HepG2 (cell line): ENCODE data around the gene RETN. TPM values are rescaled to one million over a fixed set of nuclear protein-coding genes. Genes with fewer than 3 reads are reported as not detected.
A peak's percentile ranks its signal among the peaks of the same experiment; 100 is the strongest.

Experiments
- ATAC-seq: fragments of 200-7000 bp; cut with Tn5 transposase; 3 replicates; pipeline ENCODE4 v1.9.1; 2020; ENCODE audit warnings: mild to moderate bottlenecking, moderate library complexity
- BruUV-seq: library from RNA; stranded (reverse); fragments of 400-500 nt; replicated peaks from 2 replicates; lab custom pipeline; 2021; lab: Mats Ljungman, UMichigan
- CTCF ChIA-PET: fragments of 300-600 bp; formaldehyde crosslinking; extraction: SDS; loops from one replicate; lab custom pipeline; 2021; ENCODE audit warnings: low total read pairs, inconsistent platforms, low intra/inter-chr PET ratio; lab: Yijun Ruan, JAX
- POLR2A ChIA-PET: fragments of 350-600 bp; sonication (Branson Sonifier 250); formaldehyde crosslinking; loops from one replicate; lab custom pipeline; 2020; ENCODE audit warnings: antibody characterized with exemption, inconsistent platforms; lab: Yijun Ruan, JAX
- DNase-seq: peaks from one replicate; pipeline ENCODE4 v3.0.0-alpha.2; 2015; ENCODE audit warnings: low spot score
- FAIRE-seq: peaks from 3 replicates; lab custom pipeline; 2011; peaks lifted over from hg19 to GRCh38; lab: Jason Lieb, UNC
- H2AFZ ChIP-seq: one replicate; pipeline ENCODE4 v1.6.1; 2011; ENCODE audit warnings: low read length, inconsistent platforms
- H3K27ac ChIP-seq: fragments of 300-600 bp; 3 replicates; pipeline ENCODE4 v1.8.0; 2011; ENCODE audit warnings: mixed run types, mild to moderate bottlenecking, mixed read lengths, low read length, inconsistent platforms; ENCODE audit not compliant: insufficient read depth; ENCODE audit errors: extremely low read length
- H3K27me3 ChIP-seq, 2 experiments: fragments of 200-600 bp in 1 of 2; 2 replicates in 1 of 2; 3 replicates in 1 of 2; pipeline versions ENCODE4 v1.6.0 to v1.8.0; 2011; ENCODE audit warnings: low read length in 2 of 2, mild to moderate bottlenecking in 2 of 2, moderate library complexity in 2 of 2, inconsistent platforms in 1 of 2; ENCODE audit not compliant: insufficient read depth in 2 of 2, control insufficient read depth in 1 of 2
- H3K36me3 ChIP-seq, 2 experiments: fragments of 200-600 bp in 1 of 2; replicated peaks in 1 of 2; 2 replicates in 1 of 2; 3 replicates in 1 of 2; pipeline versions ENCODE4 v1.5.1 to v1.8.0; 2011; ENCODE audit warnings: low read length in 2 of 2, inconsistent platforms in 1 of 2; ENCODE audit not compliant: insufficient read depth in 2 of 2, control insufficient read depth in 1 of 2
- H3K4me1 ChIP-seq: 2 replicates; pipeline ENCODE4 v1.5.1; 2012; ENCODE audit warnings: low read length, inconsistent platforms; ENCODE audit not compliant: insufficient read depth
- H3K4me2 ChIP-seq: 2 replicates; pipeline ENCODE4 v1.6.0; 2011; ENCODE audit warnings: low read depth, low read length, inconsistent platforms
- H3K4me3 ChIP-seq, 3 experiments: fragments of 200-600 bp in 1 of 3; sonication (generic), shearing (Covaris generic) in 1 of 3; replicated peaks in 1 of 3; 2 replicates each; pipeline ENCODE4 v1.5.1; 2011 to 2016; ENCODE audit warnings: low read length in 3 of 3, inconsistent platforms in 2 of 3, low read depth in 2 of 3, mild to moderate bottlenecking in 2 of 3, control low read depth in 1 of 3, mixed read lengths in 1 of 3; ENCODE audit not compliant: insufficient read depth in 1 of 3
- H3K79me2 ChIP-seq: one replicate; pipeline ENCODE4 v1.6.1; 2011; ENCODE audit warnings: low read length, inconsistent platforms; ENCODE audit not compliant: insufficient read depth
- H3K9ac ChIP-seq: 2 replicates; pipeline ENCODE4 v1.6.0; 2011; ENCODE audit warnings: mild to moderate bottlenecking, low read depth, low read length, inconsistent platforms; ENCODE audit not compliant: insufficient read depth
- H3K9me3 ChIP-seq: 2 replicates; pipeline ENCODE4 v1.5.1; 2012; ENCODE audit warnings: mild to moderate bottlenecking, low read length
- H4K20me1 ChIP-seq: 2 replicates; pipeline ENCODE4 v1.6.0; 2011; ENCODE audit warnings: inconsistent platforms, mild to moderate bottlenecking, low read length, moderate library complexity; ENCODE audit not compliant: insufficient read depth
- HMG20B ChIP-seq: conservative IDR thresholded peaks from 2 replicates; pipeline ENCODE4 v1.6.1; 2016; ENCODE audit warnings: missing genetic modification reagents, missing compliant biosample characterization
- KAT2B ChIP-seq: fragments of 150-350 bp; IDR thresholded peaks from 2 replicates; pipeline ENCODE4 v1.6.1; 2014; ENCODE audit warnings: low read depth, low read length, borderline replicate concordance
- KAT7 ChIP-seq: IDR thresholded peaks from 2 replicates; pipeline ENCODE4 v1.6.1; 2018; ENCODE audit warnings: borderline replicate concordance, missing compliant biosample characterization
- NFIC ChIP-seq: IDR thresholded peaks from 2 replicates; pipeline ENCODE4 v1.6.1; 2012; ENCODE audit warnings: mild to moderate bottlenecking, low read length, inconsistent platforms
- NFYC ChIP-seq: IDR thresholded peaks from 2 replicates; pipeline ENCODE4 v1.6.1; 2016; ENCODE audit warnings: missing genetic modification reagents, missing compliant biosample characterization
- RARA ChIP-seq: IDR thresholded peaks from 2 replicates; pipeline ENCODE4 v1.6.1; 2016; ENCODE audit warnings: missing genetic modification reagents, missing compliant biosample characterization
- TSC22D2 ChIP-seq: sonication (generic); formaldehyde crosslinking; IDR thresholded peaks from 2 replicates; pipeline ENCODE4 v1.5.1; 2020; ENCODE audit warnings: missing genetic modification reagents, mild to moderate bottlenecking, borderline replicate concordance
- ZNF619 ChIP-seq: sonication (generic); formaldehyde crosslinking; IDR thresholded peaks from 2 replicates; pipeline ENCODE4 v1.4.0; 2020; ENCODE audit warnings: mild to moderate bottlenecking, missing genetic modification reagents
- ZNF674 ChIP-seq: sonication (generic); formaldehyde crosslinking; IDR thresholded peaks from 2 replicates; pipeline ENCODE4 v1.5.0; 2020; ENCODE audit warnings: low read depth, mild to moderate bottlenecking, missing genetic modification reagents
- ZNF746 ChIP-seq: sonication (generic); formaldehyde crosslinking; IDR thresholded peaks from 2 replicates; pipeline ENCODE4 v1.8.0; 2022; ENCODE audit warnings: mild to moderate bottlenecking, missing genetic modification reagents
- ZNF773 ChIP-seq: sonication (generic); formaldehyde crosslinking; IDR thresholded peaks from 2 replicates; pipeline ENCODE4 v1.4.0; 2020; ENCODE audit warnings: missing genetic modification reagents, borderline replicate concordance
- WGBS: methylation state at CpG from one replicate; pipeline ENCODE4 v1.1.6; 2017; ENCODE audit warnings: low lambda C conversion rate; 5-methylcytosine and 5-hydroxymethylcytosine counted together
- in situ Hi-C: cut with HindIII; loops from 2 replicates; pipeline ENCODE4 v1.10.0; 2017; ENCODE audit warnings: low pct_unique_long_range_greater_than_20kb; ENCODE audit not compliant: extremely low pct_ligation_motif_present
- intact Hi-C: fragments of 100-400 bp; cut with micrococcal nuclease; formaldehyde crosslinking; loops from one replicate; pipeline ENCODE4 v1.10.0; 2022; ENCODE audit not compliant: unreplicated experiment
- polyA plus RNA-seq, 8 experiments: library from polyadenylated mRNA; depleted of rRNA in 3 of 8; stranded (reverse) in 7 of 8; unstranded in 1 of 8; fragments of >200 nt; fragmentation: Illumina TruSeq in 4 of 8; extraction: Trizol in 4 of 8; gene quantifications; 2 replicates each; pipeline versions ENCODE4 v1.2.1 to v1.2.3, GENCODE V29; 2011 to 2016; ENCODE audit warnings: low read depth in 4 of 8, missing spikeins in 1 of 8, mixed read lengths in 1 of 8; ENCODE audit not compliant: insufficient read depth in 1 of 8
- total RNA-seq, 5 experiments: library from RNA; depleted of rRNA; stranded (reverse); fragments of >200 nt; fragmentation: Illumina TruSeq; extraction: Trizol; gene quantifications; 2 replicates each; pipeline ENCODE4 v1.2.3, GENCODE V29; 2016; ENCODE audit warnings: low read depth in 1 of 5
- TF ChIP-seq, protein P1 (sequence below): sonication (generic); formaldehyde crosslinking; IDR thresholded peaks from 2 replicates; pipeline ENCODE4; 2020; ENCODE audit warnings: missing genetic modification reagents, mild to moderate bottlenecking, borderline replicate concordance
- TF ChIP-seq, protein P2 (sequence below): sonication (generic); formaldehyde crosslinking; IDR thresholded peaks from 2 replicates; pipeline ENCODE4 v1.4.0; 2020; ENCODE audit warnings: missing genetic modification reagents

RETN gene
- total and polyA plus RNA-seq, 2 of the 13 experiments (the other 11 are each of a cell fraction or from before 2014, with no cell fraction given): not detected

DNA sequence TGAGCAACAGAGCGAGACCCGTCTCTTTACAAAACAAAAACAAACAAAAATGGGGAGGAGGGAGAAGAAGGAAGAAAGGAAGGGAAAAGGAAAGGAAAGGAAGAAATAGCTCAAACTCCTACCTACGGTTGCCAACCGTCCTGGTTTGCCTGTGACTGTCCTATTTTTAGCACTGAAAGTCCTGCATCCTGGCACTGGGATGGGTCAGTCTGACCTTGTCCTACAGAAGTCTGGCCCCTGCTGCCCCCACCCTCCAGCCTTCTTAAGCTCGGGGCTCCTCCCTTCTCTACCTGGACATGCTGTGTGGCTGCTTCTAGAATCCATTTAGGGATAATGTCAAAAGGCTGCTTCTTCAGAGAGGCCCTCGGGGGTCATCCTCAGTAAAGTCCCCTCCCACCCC, 33.2 kb upstream of the RETN start:
- ChIA-PET CTCF (no interaction called here), POLR2A (interaction anchor here (1.0 kb wide), 1 partner anchor 40 kb away, joined by 5 read pairs; the partner anchor contains the start of gene CAMSAP3)
- intact Hi-C loops (no loop called here), in situ Hi-C loops (no loop called here)
- peaks cover 28% of the 10 kb centered on the region for H3K4me1 ChIP-seq
- no peak for DNase-seq
- H2AFZ ChIP-seq: no peak overlapping the region
- no peaks in the 10 kb centered on the region for H3K9me3 ChIP-seq
- TF ChIP-seq KAT7 (no peak), ZNF619 (CRISPR knock-in tag) (no peak), TSC22D2 (CRISPR knock-in tag) (no peak), ZNF746 (CRISPR knock-in tag) (no peak), HMG20B (CRISPR knock-in tag) (no peak), ZNF674 (no peak), KAT2B (no peak), NFIC (no peak), RARA (CRISPR knock-in tag) (no peak), NFYC (CRISPR knock-in tag) (no peak), ZNF773 (CRISPR knock-in tag) (no peak)
- TF ChIP-seq, protein P1, sequence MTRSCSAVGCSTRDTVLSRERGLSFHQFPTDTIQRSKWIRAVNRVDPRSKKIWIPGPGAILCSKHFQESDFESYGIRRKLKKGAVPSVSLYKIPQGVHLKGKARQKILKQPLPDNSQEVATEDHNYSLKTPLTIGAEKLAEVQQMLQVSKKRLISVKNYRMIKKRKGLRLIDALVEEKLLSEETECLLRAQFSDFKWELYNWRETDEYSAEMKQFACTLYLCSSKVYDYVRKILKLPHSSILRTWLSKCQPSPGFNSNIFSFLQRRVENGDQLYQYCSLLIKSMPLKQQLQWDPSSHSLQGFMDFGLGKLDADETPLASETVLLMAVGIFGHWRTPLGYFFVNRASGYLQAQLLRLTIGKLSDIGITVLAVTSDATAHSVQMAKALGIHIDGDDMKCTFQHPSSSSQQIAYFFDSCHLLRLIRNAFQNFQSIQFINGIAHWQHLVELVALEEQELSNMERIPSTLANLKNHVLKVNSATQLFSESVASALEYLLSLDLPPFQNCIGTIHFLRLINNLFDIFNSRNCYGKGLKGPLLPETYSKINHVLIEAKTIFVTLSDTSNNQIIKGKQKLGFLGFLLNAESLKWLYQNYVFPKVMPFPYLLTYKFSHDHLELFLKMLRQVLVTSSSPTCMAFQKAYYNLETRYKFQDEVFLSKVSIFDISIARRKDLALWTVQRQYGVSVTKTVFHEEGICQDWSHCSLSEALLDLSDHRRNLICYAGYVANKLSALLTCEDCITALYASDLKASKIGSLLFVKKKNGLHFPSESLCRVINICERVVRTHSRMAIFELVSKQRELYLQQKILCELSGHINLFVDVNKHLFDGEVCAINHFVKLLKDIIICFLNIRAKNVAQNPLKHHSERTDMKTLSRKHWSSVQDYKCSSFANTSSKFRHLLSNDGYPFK: no peak
- TF ChIP-seq, protein P2, sequence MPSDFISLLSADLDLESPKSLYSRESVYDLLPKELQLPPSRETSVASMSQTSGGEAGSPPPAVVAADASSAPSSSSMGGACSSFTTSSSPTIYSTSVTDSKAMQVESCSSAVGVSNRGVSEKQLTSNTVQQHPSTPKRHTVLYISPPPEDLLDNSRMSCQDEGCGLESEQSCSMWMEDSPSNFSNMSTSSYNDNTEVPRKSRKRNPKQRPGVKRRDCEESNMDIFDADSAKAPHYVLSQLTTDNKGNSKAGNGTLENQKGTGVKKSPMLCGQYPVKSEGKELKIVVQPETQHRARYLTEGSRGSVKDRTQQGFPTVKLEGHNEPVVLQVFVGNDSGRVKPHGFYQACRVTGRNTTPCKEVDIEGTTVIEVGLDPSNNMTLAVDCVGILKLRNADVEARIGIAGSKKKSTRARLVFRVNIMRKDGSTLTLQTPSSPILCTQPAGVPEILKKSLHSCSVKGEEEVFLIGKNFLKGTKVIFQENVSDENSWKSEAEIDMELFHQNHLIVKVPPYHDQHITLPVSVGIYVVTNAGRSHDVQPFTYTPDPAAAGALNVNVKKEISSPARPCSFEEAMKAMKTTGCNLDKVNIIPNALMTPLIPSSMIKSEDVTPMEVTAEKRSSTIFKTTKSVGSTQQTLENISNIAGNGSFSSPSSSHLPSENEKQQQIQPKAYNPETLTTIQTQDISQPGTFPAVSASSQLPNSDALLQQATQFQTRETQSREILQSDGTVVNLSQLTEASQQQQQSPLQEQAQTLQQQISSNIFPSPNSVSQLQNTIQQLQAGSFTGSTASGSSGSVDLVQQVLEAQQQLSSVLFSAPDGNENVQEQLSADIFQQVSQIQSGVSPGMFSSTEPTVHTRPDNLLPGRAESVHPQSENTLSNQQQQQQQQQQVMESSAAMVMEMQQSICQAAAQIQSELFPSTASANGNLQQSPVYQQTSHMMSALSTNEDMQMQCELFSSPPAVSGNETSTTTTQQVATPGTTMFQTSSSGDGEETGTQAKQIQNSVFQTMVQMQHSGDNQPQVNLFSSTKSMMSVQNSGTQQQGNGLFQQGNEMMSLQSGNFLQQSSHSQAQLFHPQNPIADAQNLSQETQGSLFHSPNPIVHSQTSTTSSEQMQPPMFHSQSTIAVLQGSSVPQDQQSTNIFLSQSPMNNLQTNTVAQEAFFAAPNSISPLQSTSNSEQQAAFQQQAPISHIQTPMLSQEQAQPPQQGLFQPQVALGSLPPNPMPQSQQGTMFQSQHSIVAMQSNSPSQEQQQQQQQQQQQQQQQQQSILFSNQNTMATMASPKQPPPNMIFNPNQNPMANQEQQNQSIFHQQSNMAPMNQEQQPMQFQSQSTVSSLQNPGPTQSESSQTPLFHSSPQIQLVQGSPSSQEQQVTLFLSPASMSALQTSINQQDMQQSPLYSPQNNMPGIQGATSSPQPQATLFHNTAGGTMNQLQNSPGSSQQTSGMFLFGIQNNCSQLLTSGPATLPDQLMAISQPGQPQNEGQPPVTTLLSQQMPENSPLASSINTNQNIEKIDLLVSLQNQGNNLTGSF (CRISPR knock-in tag): no peak
- no TSS peak for BruUV-seq
- no peaks in the 10 kb centered on the region; the same call in 1 of the 2 replicates for H4K20me1 ChIP-seq
- peaks cover 9% of the 10 kb centered on the region for H3K79me2 ChIP-seq
- H3K4me3 ChIP-seq: no peak overlapping the region
- peaks cover 0 to 1% of the 10 kb centered on the region in 2 experiments; a peak in 2 of 5 replicates for H3K36me3 ChIP-seq
- H3K9ac ChIP-seq: no peak overlapping the region
- peak overlapping the region; percentile 60 for H3K4me2 ChIP-seq
- FAIRE-seq: no peak
- WGBS: 43% methylated on average over 6 of the region's 6 CpGs
- no peaks in the 10 kb centered on the region; a peak in 1 of 5 replicates for H3K27me3 ChIP-seq
- ATAC-seq: no peak
- H3K27ac ChIP-seq: no peak overlapping the region
